ENCODE data around the gene ADAP1.

DNA sequence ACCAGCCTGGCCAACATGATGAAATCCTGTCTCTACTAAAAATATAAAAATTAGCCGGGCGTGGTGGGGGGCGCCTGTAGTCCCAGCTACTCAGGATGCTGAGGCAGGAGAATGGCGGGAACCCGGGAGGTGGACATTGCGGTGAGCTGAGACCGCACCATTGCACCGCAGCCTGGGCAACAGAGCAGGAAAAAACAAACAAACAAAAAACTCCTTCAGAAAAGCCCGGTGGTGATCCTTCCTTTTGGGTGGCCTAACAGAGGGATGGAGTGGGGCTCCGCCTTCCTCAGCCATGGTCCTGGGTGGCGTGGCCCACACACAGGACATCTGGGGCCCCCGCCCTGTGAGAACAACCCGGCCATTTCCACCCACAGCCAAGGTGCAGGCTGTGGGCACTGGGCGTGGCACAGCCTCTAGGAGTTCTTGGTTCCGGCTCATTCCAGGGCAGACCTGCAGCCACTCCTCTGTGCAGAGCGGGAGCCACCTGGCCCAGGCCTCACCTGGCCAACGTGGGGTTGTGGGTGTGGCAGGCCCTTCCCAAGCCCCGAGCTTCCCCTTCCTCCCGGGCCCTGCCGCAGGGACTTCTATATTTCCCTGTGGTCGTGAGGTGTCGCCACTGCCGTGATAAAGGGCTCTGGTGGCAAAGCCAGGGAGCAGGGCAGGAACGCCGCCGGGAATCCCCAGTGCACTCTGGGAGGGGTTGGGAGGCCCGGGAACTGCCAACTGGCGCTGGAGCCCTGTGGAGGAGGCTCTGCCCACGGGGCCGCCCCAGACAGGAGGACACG lies 40.6 kb downstream of the ADAP1 start:
- TF ChIP-seq, protein P1, sequence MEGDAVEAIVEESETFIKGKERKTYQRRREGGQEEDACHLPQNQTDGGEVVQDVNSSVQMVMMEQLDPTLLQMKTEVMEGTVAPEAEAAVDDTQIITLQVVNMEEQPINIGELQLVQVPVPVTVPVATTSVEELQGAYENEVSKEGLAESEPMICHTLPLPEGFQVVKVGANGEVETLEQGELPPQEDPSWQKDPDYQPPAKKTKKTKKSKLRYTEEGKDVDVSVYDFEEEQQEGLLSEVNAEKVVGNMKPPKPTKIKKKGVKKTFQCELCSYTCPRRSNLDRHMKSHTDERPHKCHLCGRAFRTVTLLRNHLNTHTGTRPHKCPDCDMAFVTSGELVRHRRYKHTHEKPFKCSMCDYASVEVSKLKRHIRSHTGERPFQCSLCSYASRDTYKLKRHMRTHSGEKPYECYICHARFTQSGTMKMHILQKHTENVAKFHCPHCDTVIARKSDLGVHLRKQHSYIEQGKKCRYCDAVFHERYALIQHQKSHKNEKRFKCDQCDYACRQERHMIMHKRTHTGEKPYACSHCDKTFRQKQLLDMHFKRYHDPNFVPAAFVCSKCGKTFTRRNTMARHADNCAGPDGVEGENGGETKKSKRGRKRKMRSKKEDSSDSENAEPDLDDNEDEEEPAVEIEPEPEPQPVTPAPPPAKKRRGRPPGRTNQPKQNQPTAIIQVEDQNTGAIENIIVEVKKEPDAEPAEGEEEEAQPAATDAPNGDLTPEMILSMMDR (IDR thresholded peaks at IDR 0.05) = no peak
- TF ChIP-seq EP300 (IDR thresholded peaks at IDR 0.05) = no peak
- TF ChIP-seq POLR2A (IDR thresholded peaks at IDR 0.05) = no peak
